DMS79 treated with DMSO at 0.1 percent for 48 hours (cell line): ENCODE results near the gene SLC23A2.
"Not testable (repeated sequence)": the region's sequence is repeated elsewhere in the genome, so short reads cannot be mapped to it uniquely, and the experiment has no call there.

Experiments used
- DNase-seq: peaks from one replicate; lab custom pipeline; 2025; lab: John Stamatoyannopoulos, UW

Gene SLC23A2

GRCh38 chr20:5001174-5002076 is at the start of gene SLC23A2:
Gene SLC23A2, minus strand, starts transcription at chr20:5001510. Its CDS starts 68,948 bp downstream, at chr20:4932562.
- peak; percentile 17 for DNase-seq

DNA sequence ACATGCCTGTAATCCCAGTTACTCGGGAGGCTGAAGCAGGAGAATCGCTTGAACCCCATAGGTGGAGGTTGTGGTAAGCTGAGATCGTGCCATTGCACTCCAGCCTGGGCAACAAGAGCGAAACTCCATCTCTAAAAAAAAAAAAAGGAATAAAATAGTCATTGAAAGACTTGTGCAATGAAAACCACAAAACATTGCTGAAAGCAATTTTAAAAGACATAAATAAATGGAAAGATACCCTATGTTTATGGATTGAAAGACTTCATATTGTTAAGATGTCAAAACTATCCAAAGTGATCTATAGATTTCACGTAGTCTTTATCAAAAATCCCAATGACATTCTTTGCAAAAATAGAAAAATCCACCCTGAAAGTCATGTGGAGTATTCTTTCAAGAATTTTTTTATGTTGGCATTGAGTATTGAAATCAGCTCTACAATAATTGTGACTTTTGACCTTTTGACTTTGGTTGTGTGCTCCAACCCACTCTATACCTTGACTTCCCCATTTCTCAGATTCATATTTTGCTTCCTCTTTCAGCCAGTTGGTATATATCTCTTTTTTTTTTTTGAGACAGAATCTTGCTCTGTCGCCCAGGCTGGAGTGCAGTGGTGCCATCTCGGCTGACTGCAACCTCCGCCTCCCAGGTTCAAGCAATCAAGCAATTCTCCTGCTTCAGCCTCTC is 45.5 kb upstream of the SLC23A2 start:
- no peak for DNase-seq

DNA sequence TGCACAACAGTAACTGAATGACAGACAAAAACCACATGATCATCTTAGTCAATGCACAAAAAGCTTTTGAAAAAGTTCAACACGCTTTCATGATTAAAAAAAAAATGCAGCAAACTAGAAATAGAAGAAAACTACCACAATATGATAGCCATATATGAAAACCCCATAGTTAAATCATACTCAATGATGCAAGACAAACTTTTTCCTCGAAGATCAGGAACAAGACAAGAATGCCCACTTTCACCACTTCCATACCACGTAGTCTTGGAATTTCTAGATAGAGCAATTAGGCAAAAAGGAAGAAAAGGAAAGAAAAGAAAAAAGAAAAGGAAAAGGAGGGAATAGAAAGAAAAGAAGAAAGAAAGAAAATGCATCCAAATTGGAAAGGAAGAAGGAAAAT is 44.6 kb upstream of the SLC23A2 start:
- DNase-seq = no peak

DNA sequence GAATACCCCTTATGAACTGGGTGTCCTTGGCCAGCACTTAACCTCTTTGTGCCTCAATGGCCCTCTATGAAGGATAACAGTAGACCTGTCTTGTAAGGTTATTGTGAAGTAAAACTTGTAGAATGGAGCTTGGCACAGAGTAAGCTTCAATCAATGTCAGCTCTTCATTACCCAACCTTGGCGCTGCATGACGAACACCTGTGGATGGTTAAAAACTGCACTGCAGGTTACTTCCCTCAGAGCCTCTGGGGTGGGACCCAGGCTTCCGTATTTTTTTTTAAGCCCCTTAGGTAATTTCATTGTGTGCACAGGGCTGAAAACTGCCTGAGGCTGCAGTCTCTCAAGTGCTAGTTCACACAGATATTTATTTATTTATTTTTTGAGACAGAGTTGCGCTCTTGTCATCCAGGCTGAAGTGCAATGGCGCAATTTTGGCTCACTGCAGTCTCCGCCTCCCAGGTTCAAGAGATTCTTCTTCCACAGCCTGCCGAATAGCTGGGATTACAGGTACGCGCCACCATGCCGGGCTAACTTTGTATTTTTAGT is 42.8 kb upstream of the SLC23A2 start:
- DNase-seq = peak; percentile 15

DNA sequence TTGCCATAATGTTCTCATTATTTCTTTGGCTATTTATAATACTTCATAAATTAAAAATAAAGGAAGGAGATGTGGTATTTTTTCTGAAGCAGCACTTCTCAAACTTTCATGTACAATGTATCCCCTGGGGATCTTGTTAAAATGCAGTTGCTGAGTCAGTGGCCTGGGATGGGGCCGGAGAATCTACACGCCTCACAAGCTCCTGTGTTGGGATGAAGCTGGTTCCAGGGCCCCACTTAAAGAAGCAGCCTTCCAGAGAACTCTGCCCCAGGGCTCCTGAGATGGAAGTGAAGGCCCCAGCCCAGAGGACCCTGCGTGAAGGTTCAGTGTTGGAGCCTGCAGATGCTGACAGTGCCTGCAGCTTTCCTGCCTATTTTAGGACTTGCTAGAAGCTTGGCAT is 40.1 kb upstream of the SLC23A2 start:
- DNase-seq = no peak

- DNase-seq = no peak
Observed at GRCh38 chr20:5040345-5040744, 39.0 kb upstream of the SLC23A2 start.

DNA sequence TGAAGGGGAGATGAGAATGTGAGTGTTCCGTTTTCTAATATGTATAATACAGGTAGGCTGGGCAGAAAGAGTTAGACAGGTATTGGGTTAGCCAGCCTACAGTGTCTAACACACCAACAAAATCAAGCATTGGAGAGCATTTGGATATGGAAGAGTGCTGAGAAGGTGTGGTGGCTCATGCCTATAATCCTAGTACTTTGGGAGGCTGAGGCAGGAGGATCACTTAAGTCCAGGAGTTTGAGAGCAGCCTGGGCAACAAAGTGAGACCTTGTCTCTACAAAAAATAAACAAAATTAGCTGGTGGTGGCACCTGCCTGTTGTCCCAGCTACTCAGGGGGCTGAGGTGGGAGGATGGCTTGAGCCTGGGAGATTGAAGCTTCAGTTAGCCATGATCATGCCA is 38.6 kb upstream of the SLC23A2 start:
- DNase-seq = no peak

GRCh38 chr20:5039255-5039657 is 37.9 kb upstream of the SLC23A2 start:
- no peak for DNase-seq

DNA sequence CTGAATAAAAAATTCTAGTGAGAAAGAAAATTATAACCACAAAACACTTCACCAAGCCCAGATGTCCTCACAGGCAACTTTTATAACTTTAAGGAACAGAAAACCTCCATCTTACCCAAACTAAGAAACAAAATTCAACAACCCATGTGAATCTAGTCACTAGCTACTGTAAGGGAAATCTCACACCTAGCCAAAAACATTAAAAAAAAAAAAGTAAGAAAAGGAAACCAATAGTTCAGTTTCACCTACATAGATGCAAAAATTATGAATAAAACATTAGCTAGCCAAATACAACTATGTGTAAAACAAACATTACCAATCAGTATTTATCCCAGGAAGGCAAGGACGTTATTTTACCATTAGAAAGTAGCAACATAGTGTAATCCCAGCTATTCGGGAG is 35.5 kb upstream of the SLC23A2 start:
- no peak for DNase-seq

DNA sequence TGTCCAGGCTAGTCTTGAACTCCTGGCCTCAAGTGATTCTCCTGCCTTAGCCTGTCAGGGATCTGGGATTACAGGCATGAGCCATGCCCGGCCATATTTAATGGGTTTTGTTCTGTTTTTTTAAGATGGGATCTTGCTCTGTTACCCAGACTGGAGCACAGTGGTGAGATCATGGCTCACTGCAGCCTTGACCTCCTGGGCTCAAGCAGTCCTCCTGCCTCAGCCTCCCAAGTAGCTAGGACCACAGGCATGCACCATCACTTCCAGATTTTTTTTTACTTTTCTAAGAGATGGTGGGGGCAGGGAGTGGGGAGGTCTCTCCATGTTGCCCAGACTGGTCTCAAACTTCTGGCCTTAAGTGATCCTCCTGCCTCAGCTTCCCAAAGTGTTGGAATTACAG is 34.2 kb upstream of the SLC23A2 start:
- DNase-seq = not testable (repeated sequence)

- no peak for DNase-seq
Observed at GRCh38 chr20:5033566-5033965, 32.3 kb upstream of the SLC23A2 start.

- not testable (repeated sequence) for DNase-seq
Observed at GRCh38 chr20:5031701-5032100, 30.4 kb upstream of the SLC23A2 start.

DNA sequence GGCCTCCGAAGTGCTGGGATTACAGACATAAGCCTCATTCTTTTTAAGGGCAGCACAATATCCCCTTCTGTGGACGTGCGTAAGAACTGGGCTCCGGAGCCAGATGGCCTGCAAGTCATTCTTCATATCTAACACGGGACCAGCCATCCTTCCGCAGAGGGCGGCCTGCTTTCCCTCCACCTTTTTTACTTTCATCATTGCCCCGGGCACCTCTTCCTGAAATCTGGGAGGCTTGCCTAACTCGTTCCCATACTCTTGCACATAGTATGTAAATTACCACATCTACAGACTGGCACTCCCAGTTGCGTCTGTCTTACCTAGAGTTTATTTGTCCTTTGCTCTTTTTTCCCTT is 29.9 kb upstream of the SLC23A2 start:
- DNase-seq = no peak

DNA sequence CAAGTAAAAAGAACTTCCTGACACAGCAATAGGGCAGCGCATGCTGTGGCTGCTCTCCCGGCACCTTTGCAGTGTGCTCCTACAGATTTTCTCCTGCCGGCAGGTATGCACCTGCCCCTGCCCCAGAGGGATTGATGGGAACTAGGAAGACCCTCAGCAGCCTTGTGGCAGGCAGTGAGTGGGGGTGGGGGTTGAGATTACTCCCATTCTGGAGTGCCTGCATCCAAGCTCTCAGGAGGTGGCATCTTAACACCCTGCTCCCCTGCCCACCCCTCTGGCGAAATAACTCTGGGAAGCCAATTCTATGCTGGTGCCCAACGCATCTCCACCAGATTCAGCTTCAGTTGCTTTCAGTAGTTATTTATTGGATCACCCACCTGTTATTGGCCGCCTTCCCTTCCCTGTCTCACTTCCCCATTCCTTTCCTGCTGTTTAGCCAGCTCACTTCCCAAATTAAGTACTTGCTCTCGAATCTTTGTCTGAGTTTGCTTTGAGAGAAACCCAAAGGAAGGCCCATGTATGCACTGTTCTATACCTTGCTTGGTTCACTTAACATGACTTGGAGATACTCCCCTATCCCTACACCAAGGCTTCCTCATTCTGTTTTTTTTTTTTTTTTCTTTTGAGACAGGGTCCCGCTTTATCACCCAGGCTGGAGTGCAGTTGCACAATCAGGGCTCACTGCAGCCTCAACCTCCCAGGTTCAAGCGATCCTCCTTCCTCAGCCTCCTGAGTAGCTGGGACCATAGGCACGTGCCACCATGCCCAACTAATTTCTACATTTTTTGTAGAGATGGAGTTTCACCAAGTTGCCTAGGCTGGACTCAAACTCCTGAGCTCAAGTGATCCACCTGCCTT is 29.3 kb upstream of the SLC23A2 start:
- DNase-seq = no peak

DNA sequence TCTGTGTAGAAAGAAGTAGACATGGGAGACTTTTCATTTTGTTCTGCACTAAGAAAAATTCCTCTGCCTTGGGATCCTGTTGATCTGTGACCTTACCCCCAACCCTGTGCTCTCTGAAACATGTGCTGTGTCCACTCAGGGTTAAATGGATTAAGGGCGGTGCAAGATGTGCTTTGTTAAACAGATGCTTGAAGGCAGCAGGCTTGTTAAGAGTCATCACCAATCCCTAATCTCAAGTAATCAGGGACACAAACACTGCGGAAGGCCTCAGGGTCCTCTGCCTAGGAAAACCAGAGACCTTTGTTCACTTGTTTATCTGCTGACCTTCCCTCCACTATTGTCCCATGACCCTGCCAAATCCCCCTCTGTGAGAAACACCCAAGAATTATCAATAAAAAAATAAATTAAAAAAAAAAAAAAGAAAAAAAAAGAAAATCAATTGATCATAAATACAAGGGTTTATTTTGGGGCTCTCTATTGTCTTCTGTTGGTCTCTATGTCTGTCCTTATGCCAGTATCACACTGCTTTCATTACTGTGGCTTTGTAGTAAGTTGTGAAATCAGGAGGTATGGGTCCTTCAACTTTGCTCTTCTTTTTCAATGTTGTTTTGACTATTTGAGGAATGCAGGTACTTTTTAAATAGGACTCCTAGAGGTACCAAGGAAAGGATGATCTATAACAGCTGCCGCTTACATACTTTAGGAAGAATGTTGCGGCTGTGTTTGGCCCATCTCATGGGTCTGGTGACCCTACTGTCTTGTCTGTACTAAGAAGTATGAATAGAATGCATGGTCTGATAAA is 27.1 kb upstream of the SLC23A2 start:
- DNase-seq = not testable (repeated sequence)

DNA sequence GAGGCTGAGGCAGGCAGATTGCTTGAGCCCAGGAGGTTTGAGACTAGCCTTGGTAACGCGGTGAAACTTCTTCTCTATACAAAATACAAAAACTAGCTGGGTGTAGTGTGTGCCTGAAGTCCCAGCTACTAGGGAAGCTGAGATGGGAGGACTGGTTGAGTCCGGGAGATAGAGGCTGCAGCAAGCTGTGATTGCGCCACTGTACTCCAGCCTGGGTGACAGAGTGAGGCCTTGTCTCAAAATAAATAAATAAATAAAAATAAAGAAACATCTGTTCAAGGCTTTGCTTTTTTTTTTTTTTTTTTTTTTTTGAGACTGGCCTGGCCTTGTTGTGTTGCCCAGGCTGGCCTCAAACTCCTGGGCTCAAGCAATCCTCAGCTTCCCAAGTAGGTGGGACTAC is 23.7 kb upstream of the SLC23A2 start:
- no peak for DNase-seq

- no peak for DNase-seq
Observed at GRCh38 chr20:5024103-5024502, 22.8 kb upstream of the SLC23A2 start.

DNA sequence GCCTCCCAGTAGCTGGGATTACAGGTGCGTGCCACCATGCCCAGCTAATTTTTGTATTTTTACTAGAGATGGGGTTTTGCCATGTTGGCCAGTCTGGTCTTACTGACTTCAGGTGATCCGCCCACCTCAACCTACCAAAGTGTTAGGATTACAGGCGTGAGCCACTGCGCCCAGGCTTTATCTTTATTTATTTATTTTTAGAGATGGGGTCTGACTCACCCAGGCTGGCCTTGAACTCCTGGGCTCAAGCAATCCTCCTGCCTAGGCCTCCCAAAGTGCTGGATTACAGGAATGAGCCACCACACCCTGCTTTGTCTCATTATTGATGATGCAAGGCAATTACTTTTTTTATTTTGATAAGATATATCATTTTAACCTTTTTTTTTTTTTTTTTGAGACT is 21.9 kb upstream of the SLC23A2 start:
- DNase-seq = not testable (repeated sequence)

- DNase-seq = no peak
Observed at GRCh38 chr20:5020760-5021159, 19.4 kb upstream of the SLC23A2 start.

DNA sequence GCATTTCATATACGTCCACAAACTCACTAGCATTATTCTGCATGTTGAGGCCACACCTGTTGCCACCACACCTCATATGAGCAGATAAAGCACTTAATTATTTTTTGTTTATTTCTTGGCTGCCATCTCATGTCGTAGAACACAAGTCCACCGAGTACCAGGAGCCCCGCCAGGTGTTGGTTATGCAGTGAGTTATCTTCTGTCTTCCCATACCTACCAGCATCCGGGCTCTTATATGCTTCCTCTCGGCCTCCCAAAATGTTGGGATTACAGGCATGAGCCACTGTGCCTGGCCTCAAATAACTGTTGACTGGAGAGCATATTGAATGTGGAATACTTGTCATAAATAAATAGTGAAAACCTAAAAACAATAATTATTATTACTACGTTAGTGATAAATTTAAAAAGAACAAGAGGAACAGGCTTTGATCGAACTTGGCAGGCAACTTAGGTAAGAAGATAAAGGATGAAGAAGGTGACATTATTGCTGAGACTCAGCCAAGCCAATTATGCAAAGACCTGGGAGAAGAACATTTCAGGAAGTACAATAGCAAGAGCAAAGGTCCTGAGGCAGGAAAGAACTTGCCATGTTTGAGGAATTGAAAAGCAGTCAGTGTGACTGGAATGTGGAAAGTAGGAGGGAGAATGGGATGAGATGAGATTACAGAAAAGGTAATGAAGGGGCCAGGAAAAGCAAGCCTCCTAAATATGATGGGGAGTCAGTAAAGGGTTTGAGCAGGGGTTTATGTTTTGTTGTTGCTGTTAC is 12.6 kb upstream of the SLC23A2 start:
- DNase-seq = no peak

GRCh38 chr20:5008759-5009158 is 7.4 kb upstream of the SLC23A2 start:
- DNase-seq = no peak
